C4-2B (cell line): ENCODE results near the gene H1-8.

Experiments
- H3K27ac ChIP-seq: fragments of 450-650 bp; 2 replicates; pipeline ENCODE4 v1.5.1; 2017
- ZFX ChIP-seq: fragments of 450-650 bp; IDR thresholded peaks from 2 replicates; pipeline ENCODE4 v1.6.1; 2017
- TF ChIP-seq, protein P1 (sequence below): fragments of 450-650 bp; conservative IDR thresholded peaks from 2 replicates; pipeline ENCODE4 v1.5.1; 2017; ENCODE audit warnings: mild to moderate bottlenecking

The H1-8 gene

DNA sequence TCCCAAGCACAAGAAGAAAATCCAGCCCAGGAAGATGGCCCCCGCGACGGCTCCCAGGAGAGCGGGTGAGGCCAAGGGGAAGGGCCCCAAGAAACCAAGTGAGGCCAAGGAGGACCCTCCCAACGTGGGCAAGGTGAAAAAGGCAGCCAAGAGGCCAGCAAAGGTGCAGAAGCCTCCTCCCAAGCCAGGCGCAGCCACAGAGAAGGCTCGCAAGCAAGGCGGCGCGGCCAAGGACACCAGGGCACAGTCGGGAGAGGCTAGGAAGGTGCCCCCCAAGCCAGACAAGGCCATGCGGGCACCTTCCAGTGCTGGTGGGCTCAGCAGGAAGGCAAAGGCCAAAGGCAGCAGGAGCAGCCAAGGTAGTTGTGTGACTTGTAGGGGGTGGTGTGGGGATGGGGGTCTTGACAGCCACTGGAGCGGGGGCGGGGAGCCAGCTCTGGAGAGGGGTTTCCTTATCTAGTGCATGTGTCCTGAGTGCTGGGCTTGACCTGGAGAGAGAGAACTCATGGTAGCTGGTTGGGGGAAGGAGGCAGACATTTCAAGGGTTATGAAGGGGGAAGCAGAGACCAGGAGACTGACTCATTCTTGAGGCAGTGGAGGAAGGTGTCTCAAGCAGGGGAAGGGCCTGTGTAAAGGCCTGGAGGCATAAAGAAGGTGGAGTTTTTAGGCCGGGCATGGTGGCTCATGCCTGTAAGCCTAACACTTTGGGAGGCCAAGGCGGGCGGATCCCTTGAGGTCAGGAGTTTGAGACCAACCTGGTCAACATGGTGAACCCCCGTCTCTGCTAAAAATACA, 6.2 kb downstream of the H1-8 start:
- no peak for TF ChIP-seq ZFX
- TF ChIP-seq, protein P1, sequence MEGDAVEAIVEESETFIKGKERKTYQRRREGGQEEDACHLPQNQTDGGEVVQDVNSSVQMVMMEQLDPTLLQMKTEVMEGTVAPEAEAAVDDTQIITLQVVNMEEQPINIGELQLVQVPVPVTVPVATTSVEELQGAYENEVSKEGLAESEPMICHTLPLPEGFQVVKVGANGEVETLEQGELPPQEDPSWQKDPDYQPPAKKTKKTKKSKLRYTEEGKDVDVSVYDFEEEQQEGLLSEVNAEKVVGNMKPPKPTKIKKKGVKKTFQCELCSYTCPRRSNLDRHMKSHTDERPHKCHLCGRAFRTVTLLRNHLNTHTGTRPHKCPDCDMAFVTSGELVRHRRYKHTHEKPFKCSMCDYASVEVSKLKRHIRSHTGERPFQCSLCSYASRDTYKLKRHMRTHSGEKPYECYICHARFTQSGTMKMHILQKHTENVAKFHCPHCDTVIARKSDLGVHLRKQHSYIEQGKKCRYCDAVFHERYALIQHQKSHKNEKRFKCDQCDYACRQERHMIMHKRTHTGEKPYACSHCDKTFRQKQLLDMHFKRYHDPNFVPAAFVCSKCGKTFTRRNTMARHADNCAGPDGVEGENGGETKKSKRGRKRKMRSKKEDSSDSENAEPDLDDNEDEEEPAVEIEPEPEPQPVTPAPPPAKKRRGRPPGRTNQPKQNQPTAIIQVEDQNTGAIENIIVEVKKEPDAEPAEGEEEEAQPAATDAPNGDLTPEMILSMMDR, result no peak

DNA sequence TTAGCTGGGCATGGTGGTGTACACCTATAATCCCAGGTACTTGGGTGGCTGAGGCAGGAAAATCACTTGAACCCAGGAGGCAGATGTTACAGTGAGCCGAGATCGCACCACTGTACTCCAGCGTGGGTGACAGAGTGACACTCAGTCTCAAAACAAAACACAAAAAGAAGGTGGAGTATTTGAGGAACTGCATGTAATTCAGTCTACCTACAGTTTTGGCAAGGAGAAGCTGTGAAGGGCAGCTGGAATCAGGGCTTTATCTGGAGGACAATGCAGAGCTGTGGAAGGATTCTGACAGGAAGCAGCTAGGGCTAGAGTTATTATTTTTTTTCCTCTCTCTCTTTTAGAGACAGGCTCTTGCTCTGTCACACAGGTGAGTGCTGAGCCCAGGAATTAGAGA, 6.8 kb downstream of the H1-8 start:
- TF ChIP-seq, protein P1, result no peak
- no peak for TF ChIP-seq ZFX
- no peak overlapping the region for H3K27ac ChIP-seq

More for the DNA sequence above, 6.2 kb downstream of the H1-8 start:
- H3K27ac ChIP-seq, result no peak overlapping the region

DNA sequence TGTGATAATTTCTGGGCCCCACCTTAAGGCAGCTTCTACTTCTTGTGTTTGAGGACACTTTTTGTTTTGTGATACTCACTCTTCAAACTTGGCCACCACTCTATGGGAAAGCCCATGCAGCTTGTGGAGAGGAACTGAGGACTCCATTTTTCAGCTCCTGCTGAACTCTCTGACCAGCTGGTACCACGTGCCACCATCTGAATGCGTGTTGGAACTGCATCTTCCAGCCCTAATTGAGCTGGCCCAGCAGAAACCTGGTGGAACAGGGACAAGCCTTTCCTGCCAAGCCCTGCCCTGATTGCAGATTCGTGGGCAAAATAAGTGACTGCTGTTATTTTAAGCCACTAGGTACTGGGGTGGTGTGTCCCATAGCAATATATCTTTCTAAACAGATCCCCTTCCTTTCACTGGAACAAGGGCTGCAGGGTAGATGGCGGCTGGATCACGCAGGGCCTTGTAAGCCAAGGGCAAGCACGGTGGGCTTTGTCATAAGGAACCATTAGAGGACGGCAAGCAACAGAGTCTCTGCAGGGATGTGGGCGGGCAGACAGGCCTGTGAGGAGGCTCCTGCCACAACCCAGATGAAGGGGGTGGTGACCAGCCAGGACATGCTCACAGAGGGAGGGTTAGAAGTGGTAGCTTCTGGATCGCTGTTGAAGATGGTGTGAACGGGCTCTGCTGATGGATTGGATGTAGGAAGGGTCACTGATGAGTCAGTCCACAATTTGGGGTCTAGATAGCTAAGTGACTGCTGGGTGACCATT, 9.5 kb downstream of the H1-8 start:
- H3K27ac ChIP-seq, result no peak overlapping the region
- TF ChIP-seq, protein P1, result no peak
- TF ChIP-seq ZFX, result no peak

DNA sequence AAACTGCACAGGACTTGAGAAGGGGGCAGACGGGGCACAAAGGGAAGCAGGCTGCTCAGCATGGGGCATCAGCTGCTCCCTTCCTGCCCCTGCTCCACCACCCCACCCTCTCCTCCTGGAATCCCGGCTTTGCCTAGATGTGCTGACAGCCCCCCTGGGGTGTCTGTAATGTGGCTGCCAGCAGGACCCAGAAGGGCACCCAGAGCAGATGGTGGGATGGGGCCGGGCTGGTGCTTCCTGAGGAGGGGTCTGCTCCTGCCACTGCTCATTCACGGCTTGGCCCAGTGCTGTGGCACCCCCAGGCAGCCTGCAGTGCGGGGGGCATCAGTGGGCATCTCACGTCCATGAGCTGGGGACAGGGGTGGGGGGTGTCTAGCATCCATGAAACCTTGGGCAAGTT, 10.2 kb downstream of the H1-8 start:
- TF ChIP-seq, protein P1, result no peak
- no peak for TF ChIP-seq ZFX
- H3K27ac ChIP-seq, result no peak overlapping the region

DNA sequence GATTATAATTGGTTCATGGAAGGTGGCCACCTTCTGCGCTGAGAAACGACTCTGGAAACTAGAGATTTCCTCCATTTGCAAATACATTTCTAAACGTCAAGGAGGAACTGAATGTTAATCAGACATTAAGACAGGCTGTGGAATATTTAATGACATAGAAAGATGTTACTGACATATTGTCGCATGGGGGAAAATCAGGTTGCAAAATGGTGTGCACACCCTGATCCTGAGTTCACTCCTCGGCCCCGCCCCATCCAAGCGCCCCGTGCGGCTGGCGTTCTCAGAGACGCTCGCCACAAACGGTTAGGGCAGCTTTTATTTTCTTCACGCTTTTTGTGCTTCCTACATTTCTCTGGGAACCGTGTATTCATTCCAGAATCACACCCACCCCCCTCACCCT, 10.7 kb downstream of the H1-8 start:
- no peak overlapping the region for H3K27ac ChIP-seq

DNA sequence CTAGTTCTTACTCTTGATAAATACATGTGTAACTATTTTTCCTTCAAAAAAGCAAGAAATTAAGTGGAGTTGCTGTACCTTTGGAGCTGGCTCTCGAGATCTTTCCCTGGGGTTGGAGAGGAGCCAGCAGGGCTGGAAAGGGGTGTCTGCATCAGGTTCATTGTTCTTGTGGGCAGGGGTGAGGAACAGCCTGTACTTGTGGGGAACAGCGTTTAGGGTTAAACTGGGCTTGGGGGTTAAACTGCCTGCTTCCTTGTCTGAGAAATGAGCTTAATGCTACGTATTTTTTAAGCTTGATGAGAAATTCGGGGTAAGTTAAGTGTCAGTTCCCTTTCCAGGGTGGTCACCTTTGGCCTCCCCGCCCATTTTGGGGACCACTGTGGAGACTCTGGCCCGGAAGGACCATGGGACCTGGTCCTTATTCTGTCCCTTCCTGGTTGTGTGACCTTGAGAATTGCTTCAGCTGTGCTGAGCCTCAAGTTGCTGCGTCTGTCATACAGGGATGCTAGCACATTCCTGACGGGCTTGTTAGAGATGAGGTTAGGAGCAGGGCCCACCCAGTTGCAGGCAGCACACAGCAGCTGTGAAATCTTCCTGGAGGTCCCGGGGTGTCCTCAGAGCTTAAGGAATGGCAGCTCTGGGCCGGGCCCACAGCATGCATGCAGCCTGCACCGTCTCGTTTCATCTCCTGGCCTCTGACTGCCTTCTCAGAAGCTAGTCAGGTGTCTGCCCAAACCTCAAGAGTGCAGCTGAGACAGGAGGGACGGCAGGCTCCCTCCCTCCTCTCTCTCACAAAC, 11.6 kb downstream of the H1-8 start:
- H3K27ac ChIP-seq, result no peak overlapping the region
- no peak for TF ChIP-seq ZFX
- TF ChIP-seq, protein P1, result no peak

More for the DNA sequence above, 10.7 kb downstream of the H1-8 start:
- TF ChIP-seq ZFX, result no peak
- TF ChIP-seq, protein P1, result no peak
